WTC11 (cell line): Measurements from ENCODE around the gene SHC3. TPM values are rescaled to one million over a fixed set of nuclear protein-coding genes. Genes with fewer than 3 reads are reported as not detected.

Source experiments
- ATAC-seq: fragments of 200-7000 bp; cut with Tn5 transposase; 2 replicates; pipeline ENCODE4 v1.10.0; 2021; ENCODE audit warnings: mild to moderate bottlenecking, moderate library complexity
- CTCF ChIA-PET: fragments of 300-600 bp; sonication (Branson Sonifier 250); formaldehyde crosslinking; loops from one replicate; lab custom pipeline; 2021; ENCODE audit warnings: antibody characterized with exemption; lab: Charles Lee
- POLR2A ChIA-PET: fragments of 350-600 bp; sonication (Branson Sonifier 250); formaldehyde crosslinking; loops from one replicate; lab custom pipeline; 2021; ENCODE audit warnings: antibody characterized with exemption; lab: Charles Lee
- DNase-seq: peaks from one replicate; pipeline ENCODE4 v3.0.0; 2021; ENCODE audit warnings: low spot score
- H3K27ac Mint-ChIP-seq: 2 replicates; pipeline ENCODE4 v1.8.0; 2021; ENCODE audit warnings: mixed read lengths
- H3K27me3 Mint-ChIP-seq: 2 replicates; pipeline ENCODE4 v1.8.0; 2021; ENCODE audit warnings: low read depth, mild to moderate bottlenecking, moderate library complexity, mixed read lengths
- H3K36me3 Mint-ChIP-seq: 2 replicates; pipeline ENCODE4 v1.8.0; 2021; ENCODE audit warnings: mixed read lengths
- H3K4me1 Mint-ChIP-seq: 2 replicates; pipeline ENCODE4 v1.8.0; 2022; ENCODE audit warnings: mixed read lengths
- H3K4me3 Mint-ChIP-seq: 2 replicates; pipeline ENCODE4 v1.8.0; 2021; ENCODE audit warnings: mild to moderate bottlenecking, moderate library complexity, mixed read lengths
- H3K9me3 Mint-ChIP-seq: 2 replicates; pipeline ENCODE4 v1.8.0; 2021; ENCODE audit warnings: mixed read lengths
- AFF4 ChIP-seq: sonication (generic); formaldehyde crosslinking; IDR thresholded peaks from 2 replicates; pipeline ENCODE4 v1.8.1; 2023; ENCODE audit warnings: mild to moderate bottlenecking, missing genetic modification reagents, borderline replicate concordance
- CBFB ChIP-seq: sonication (generic); formaldehyde crosslinking; IDR thresholded peaks from 2 replicates; pipeline ENCODE4 v1.8.1; 2022; ENCODE audit warnings: mild to moderate bottlenecking, low read depth, missing genetic modification reagents
- E2F1 ChIP-seq: sonication (generic); formaldehyde crosslinking; IDR thresholded peaks from 2 replicates; pipeline ENCODE4 v1.8.0; 2022; ENCODE audit warnings: mild to moderate bottlenecking, missing genetic modification reagents
- E2F4 ChIP-seq: sonication (generic); formaldehyde crosslinking; IDR thresholded peaks from 2 replicates; pipeline ENCODE4 v1.8.1; 2022; ENCODE audit warnings: low read depth, mild to moderate bottlenecking, moderate library complexity, missing genetic modification reagents, borderline replicate concordance
- ELF4 ChIP-seq: sonication (generic); formaldehyde crosslinking; IDR thresholded peaks from 2 replicates; pipeline ENCODE4 v1.8.1; 2022; ENCODE audit warnings: low read depth, mild to moderate bottlenecking, moderate library complexity, missing genetic modification reagents
- KAT7 ChIP-seq: sonication (generic); formaldehyde crosslinking; IDR thresholded peaks from 2 replicates; pipeline ENCODE4 v1.8.1; 2023; ENCODE audit warnings: missing genetic modification reagents, mild to moderate bottlenecking, borderline replicate concordance
- NFYB ChIP-seq: sonication (generic); formaldehyde crosslinking; conservative IDR thresholded peaks from 2 replicates; pipeline ENCODE4 v1.8.0; 2022; ENCODE audit warnings: low read depth, missing genetic modification reagents
- NR2C2 ChIP-seq: sonication (generic); formaldehyde crosslinking; IDR thresholded peaks from 2 replicates; pipeline ENCODE4 v1.8.0; 2022; ENCODE audit warnings: mild to moderate bottlenecking, missing genetic modification reagents
- SMAD4 ChIP-seq: sonication (generic); formaldehyde crosslinking; IDR thresholded peaks from 2 replicates; pipeline ENCODE4 v1.8.0; 2022; ENCODE audit warnings: mild to moderate bottlenecking, missing genetic modification reagents
- TEAD1 ChIP-seq: sonication (generic); formaldehyde crosslinking; IDR thresholded peaks from 2 replicates; pipeline ENCODE4 v1.8.0; 2022; ENCODE audit warnings: mild to moderate bottlenecking, missing genetic modification reagents
- TEAD4 ChIP-seq: sonication (generic); formaldehyde crosslinking; IDR thresholded peaks from 2 replicates; pipeline ENCODE4 v1.8.0; 2022; ENCODE audit warnings: mild to moderate bottlenecking, missing genetic modification reagents
- ZBTB21 ChIP-seq: sonication (generic); formaldehyde crosslinking; IDR thresholded peaks from 2 replicates; pipeline ENCODE4 v1.8.1; 2023; ENCODE audit warnings: mild to moderate bottlenecking, missing genetic modification reagents, borderline replicate concordance
- ZNF121 ChIP-seq: sonication (generic); formaldehyde crosslinking; IDR thresholded peaks from 2 replicates; pipeline ENCODE4 v1.8.0; 2023; ENCODE audit warnings: missing genetic modification reagents
- ZNF425 ChIP-seq: fragments of 250-450 bp; sonication (Bioruptor Pico); conservative IDR thresholded peaks from 2 replicates; pipeline ENCODE4 v1.9.0; 2021; ENCODE audit warnings: mild to moderate bottlenecking
- ZNF532 ChIP-seq: fragments of 250-450 bp; sonication (Bioruptor Pico); IDR thresholded peaks from 2 replicates; pipeline ENCODE4 v1.9.0; 2021; ENCODE audit warnings: mild to moderate bottlenecking, borderline replicate concordance
- ZSCAN18 ChIP-seq: fragments of 250-450 bp; sonication (Bioruptor Pico); IDR thresholded peaks from 2 replicates; pipeline ENCODE4 v2.1.2; 2022; ENCODE audit warnings: mild to moderate bottlenecking, moderate library complexity
- total RNA-seq: library from RNA; stranded (reverse); gene quantifications from 3 replicates; pipeline ENCODE4 v1.2.3, GENCODE V29; 2021
- TF ChIP-seq, protein P1 (sequence below): fragments of 250-450 bp; sonication (Bioruptor Pico); IDR thresholded peaks from 2 replicates; pipeline ENCODE4 v1.9.0; 2021; ENCODE audit warnings: mild to moderate bottlenecking
- TF ChIP-seq, protein P2 (sequence below): sonication (generic); formaldehyde crosslinking; IDR thresholded peaks from 2 replicates; pipeline ENCODE4 v1.8.0; 2022; ENCODE audit warnings: mild to moderate bottlenecking, missing genetic modification reagents

SHC3 gene
- total RNA-seq, 1 experiment from 2014 or later = 4.9 TPM

DNA sequence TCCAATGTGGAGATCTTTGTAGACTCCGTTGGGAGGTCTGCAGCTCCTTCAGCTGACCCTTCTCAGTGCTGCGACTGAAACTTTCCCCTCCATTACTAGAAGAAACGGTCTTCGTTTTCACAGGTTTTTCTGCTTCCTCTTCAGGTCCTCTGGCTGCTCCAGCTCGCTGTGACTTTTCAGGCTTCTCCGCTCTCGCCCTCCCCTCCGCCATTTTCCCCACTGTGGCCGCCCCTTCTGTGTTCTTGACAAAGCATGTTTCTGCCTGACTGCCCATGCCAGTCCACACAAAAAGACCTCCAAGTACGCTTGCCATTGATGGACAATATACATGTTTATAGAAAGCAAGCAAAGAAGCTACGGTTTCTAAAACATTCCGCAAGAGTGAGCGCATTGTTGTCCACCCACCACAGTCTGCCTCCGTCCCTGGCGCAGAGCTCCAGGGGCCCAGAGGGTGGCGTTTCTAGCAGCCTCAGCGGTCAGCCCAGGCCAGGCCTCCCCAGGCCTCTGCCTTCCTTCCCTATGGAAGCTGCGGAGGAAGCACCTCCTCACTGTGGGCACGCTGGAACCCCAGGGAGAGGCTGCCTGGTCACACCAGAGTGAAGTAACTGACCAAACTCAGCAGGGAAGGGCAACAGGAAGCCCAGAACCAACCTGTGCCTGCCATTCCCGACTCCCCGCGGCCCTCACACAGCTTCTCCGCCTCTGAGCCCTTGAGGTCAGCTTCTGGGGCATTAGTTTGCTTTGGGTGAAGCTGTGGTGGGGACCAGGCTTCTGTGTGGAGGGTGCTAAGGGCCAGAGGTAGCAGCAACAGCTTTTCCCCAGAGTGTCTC, 207.3 kb downstream of the SHC3 start (continued):
- no peak for TF ChIP-seq ELF4 (CRISPR knock-in tag)
- no peak for TF ChIP-seq ZNF532
- TF ChIP-seq CBFB (CRISPR knock-in tag) = no peak
- TF ChIP-seq KAT7 (CRISPR knock-in tag) = no peak
- TF ChIP-seq, protein P1, sequence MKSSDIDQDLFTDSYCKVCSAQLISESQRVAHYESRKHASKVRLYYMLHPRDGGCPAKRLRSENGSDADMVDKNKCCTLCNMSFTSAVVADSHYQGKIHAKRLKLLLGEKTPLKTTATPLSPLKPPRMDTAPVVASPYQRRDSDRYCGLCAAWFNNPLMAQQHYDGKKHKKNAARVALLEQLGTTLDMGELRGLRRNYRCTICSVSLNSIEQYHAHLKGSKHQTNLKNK (CRISPR knock-in tag) = no peak
- TF ChIP-seq TEAD1 (CRISPR knock-in tag) = no peak
- no peak for TF ChIP-seq ZNF425 (CRISPR knock-in tag)
- TF ChIP-seq ZNF121 (CRISPR knock-in tag) = no peak
- no peak for TF ChIP-seq NFYB

- Mint-ChIP-seq H3K27ac (no peak overlapping the region), H3K27me3 (no peaks in the 10 kb centered on the region), H3K4me1 (peaks cover 16% of the 10 kb centered on the region), H3K9me3 (no peaks in the 10 kb centered on the region)
- DNase-seq (no peak), ATAC-seq (no peak; the same call in 1 of the 2 replicates)
- POLR2A ChIA-PET = interaction anchor here (0.5 kb wide), 1 partner anchor 86 kb away, joined by 3 read pairs; no protein-coding TSS in a partner anchor
- CTCF ChIA-PET = interaction anchor here (1.9 to 2.2 kb wide), 2 partner anchors 18 to 21 kb away, joined by 5 to 11 read pairs; partner anchors contain the start of gene S1PR3
- no peak for TF ChIP-seq ZBTB21
- TF ChIP-seq, protein P2, sequence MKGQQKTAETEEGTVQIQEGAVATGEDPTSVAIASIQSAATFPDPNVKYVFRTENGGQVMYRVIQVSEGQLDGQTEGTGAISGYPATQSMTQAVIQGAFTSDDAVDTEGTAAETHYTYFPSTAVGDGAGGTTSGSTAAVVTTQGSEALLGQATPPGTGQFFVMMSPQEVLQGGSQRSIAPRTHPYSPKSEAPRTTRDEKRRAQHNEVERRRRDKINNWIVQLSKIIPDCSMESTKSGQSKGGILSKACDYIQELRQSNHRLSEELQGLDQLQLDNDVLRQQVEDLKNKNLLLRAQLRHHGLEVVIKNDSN (CRISPR knock-in tag) = no peak
- TF ChIP-seq AFF4 (CRISPR knock-in tag) = no peak
- no peak for TF ChIP-seq E2F1
- TF ChIP-seq TEAD4 (CRISPR knock-in tag) = no peak
- no peak for TF ChIP-seq NR2C2
- no peak for TF ChIP-seq ZSCAN18
- no peak for TF ChIP-seq E2F4 (CRISPR knock-in tag)
- TF ChIP-seq SMAD4 = no peak
- TF ChIP-seq, all 79 proteins: peak for 0
- H3K36me3 Mint-ChIP-seq = no peaks in the 10 kb centered on the region
- H3K4me3 Mint-ChIP-seq = no peak overlapping the region
Observed at GRCh38 chr9:88969646-88970373, 208.8 kb downstream of the SHC3 start.
